ENCODE measurements around the gene KRT8. TPM values are rescaled to one million over a fixed set of nuclear protein-coding genes. Genes with fewer than 3 reads are reported as not detected.
A peak's percentile ranks its signal among the peaks of the same experiment; 100 is the strongest.

The KRT8 gene
- total and polyA plus RNA-seq, 2 of the 13 experiments (the other 11 are each of a cell fraction or from before 2014, with no cell fraction given): 498 to 718 TPM

- TF ChIP-seq ZNF749 (CRISPR knock-in tag; IDR thresholded peaks at IDR 0.05; ENCODE audit: borderline replicate concordance) (no peak), ATF7 (IDR thresholded peaks at IDR 0.05) (no peak), ATF7 (CRISPR knock-in tag; IDR thresholded peaks at IDR 0.05) (no peak), KAT2B (IDR thresholded peaks at IDR 0.05; ENCODE audit: borderline replicate concordance, low read depth, low read length) (no peak), ZSCAN9 (CRISPR knock-in tag; IDR thresholded peaks at IDR 0.05; ENCODE audit: borderline replicate concordance) (no peak), ELF3 (CRISPR knock-in tag; IDR thresholded peaks at IDR 0.05) (peak; percentile 45), ZBTB1 (CRISPR knock-in tag; IDR thresholded peaks at IDR 0.05; ENCODE audit: borderline replicate concordance) (no peak), ADNP (CRISPR knock-in tag; IDR thresholded peaks at IDR 0.05) (0 out of 2 replicates have a peak, but pooled peaks have one; percentile 49), ZNF569 (CRISPR knock-in tag; IDR thresholded peaks at IDR 0.05; ENCODE audit: borderline replicate concordance) (no peak), ZNF136 (CRISPR knock-in tag; IDR thresholded peaks at IDR 0.05; ENCODE audit: low read depth) (peak; percentile 11; the same call in 1 of the 2 replicates), ARID2 (CRISPR knock-in tag; IDR thresholded peaks at IDR 0.05; ENCODE audit: borderline replicate concordance) (0 out of 2 replicates have a peak, but pooled peaks have one; percentile 59), CHD2 (IDR thresholded peaks at IDR 0.05; ENCODE audit: low read depth, low read length) (no peak), MXD1 (CRISPR knock-in tag; IDR thresholded peaks at IDR 0.05) (peak; percentile 63; the same call in 1 of the 2 replicates), SMAD1 (CRISPR knock-in tag; IDR thresholded peaks at IDR 0.05; ENCODE audit: borderline replicate concordance, low read depth) (no peak), ZSCAN30 (CRISPR knock-in tag; IDR thresholded peaks at IDR 0.05) (no peak), RNF2 (conservative IDR thresholded peaks at IDR 0.05; ENCODE audit: low read depth) (no peak), ZNF841 (CRISPR knock-in tag; IDR thresholded peaks at IDR 0.05; ENCODE audit: borderline replicate concordance) (no peak), REXO4 (CRISPR knock-in tag; IDR thresholded peaks at IDR 0.05; ENCODE audit: borderline replicate concordance) (no peak), ZNF792 (CRISPR knock-in tag; IDR thresholded peaks at IDR 0.05) (no peak), DNMT3B (CRISPR knock-in tag; conservative IDR thresholded peaks at IDR 0.05) (no peak), HOXA7 (CRISPR knock-in tag; IDR thresholded peaks at IDR 0.05) (no peak), ZSCAN21 (CRISPR knock-in tag; IDR thresholded peaks at IDR 0.05; ENCODE audit: borderline replicate concordance) (no peak), MAX (IDR thresholded peaks at IDR 0.05) (peak; percentile 87), ZNF850 (CRISPR knock-in tag; conservative IDR thresholded peaks at IDR 0.05) (no peak), ZNF510 (CRISPR knock-in tag; IDR thresholded peaks at IDR 0.05; ENCODE audit: low read depth) (no peak)
- TF ChIP-seq, protein P1, sequence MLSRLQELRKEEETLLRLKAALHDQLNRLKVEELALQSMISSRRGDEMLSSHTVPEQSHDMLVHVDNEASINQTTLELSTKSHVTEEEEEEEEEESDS (CRISPR knock-in tag; IDR thresholded peaks at IDR 0.05; ENCODE audit: borderline replicate concordance): no peak
Measured at GRCh38 chr12:52879394-52880351, 25.2 kb downstream of the KRT8 start (continued).
